A549 (cell line): ENCODE measurements around the gene RHBDL1. TPM values are rescaled to one million over a fixed set of nuclear protein-coding genes. Genes with fewer than 3 reads are reported as not detected.
A peak's percentile ranks its signal among the peaks of the same experiment; 100 is the strongest.

Source experiments
- ATAC-seq, 2 experiments: fragments of 200-7000 bp in 1 of 2; fragments of >200 bp in 1 of 2; cut with Nextera tagmentation in 1 of 2; cut with Tn5 transposase in 1 of 2; 3 replicates each; pipeline versions ENCODE4 v1.8.0 to v1.9.1; 2018 to 2020; ENCODE audit warnings: mild to moderate bottlenecking in 1 of 2, moderate library complexity in 1 of 2
- CTCF ChIA-PET: fragments of 300-600 bp; sonication (Branson Sonifier 250); formaldehyde crosslinking; extraction: SDS; loops from one replicate; lab custom pipeline; 2021; ENCODE audit warnings: antibody characterized with exemption, inconsistent platforms; lab: Yijun Ruan, JAX
- POLR2A ChIA-PET: fragments of 350-600 bp; formaldehyde crosslinking; extraction: SDS; loops from one replicate; lab custom pipeline; 2021; ENCODE audit warnings: antibody characterized with exemption, inconsistent platforms; lab: Yijun Ruan, JAX
- DNase-seq, 2 experiments: peaks; one replicate each; pipeline versions ENCODE4 v3.0.0 to v3.0.0-alpha.2; 2011 to 2016; ENCODE audit warnings: low read depth in 1 of 2, low spot score in 1 of 2
- FAIRE-seq: peaks from 2 replicates; lab custom pipeline; 2011; peaks lifted over from hg19 to GRCh38; lab: Jason Lieb, UNC
- H3K27ac ChIP-seq, 2 experiments: fragments of >200 bp; sonication (Bioruptor Twin); formaldehyde crosslinking; 3 replicates each; pipeline ENCODE4 v1.5.1; 2016 to 2017
- H3K4me1 ChIP-seq: fragments of >200 bp; sonication (Bioruptor Twin); formaldehyde crosslinking; 3 replicates; pipeline ENCODE4 v1.6.1; 2016
- H3K4me2 ChIP-seq: fragments of >200 bp; sonication (Bioruptor Twin); formaldehyde crosslinking; 3 replicates; pipeline ENCODE4 v1.6.1; 2016
- H3K4me3 ChIP-seq: fragments of >200 bp; sonication (Bioruptor Twin); formaldehyde crosslinking; 3 replicates; pipeline ENCODE4 v1.5.1; 2016
- H3K9me3 ChIP-seq: fragments of >200 bp; sonication (Bioruptor Twin); formaldehyde crosslinking; 3 replicates; pipeline ENCODE4 v1.6.1; 2016
- HOXA7 ChIP-seq: fragments of 250-450 bp; sonication (Bioruptor Pico); IDR thresholded peaks from 2 replicates; pipeline ENCODE4 v1.5.0; 2020; ENCODE audit warnings: mild to moderate bottlenecking, moderate library complexity
- JUN ChIP-seq, 2 experiments: fragments of >200 bp; sonication (Bioruptor Twin); formaldehyde crosslinking; IDR thresholded peaks; 2 replicates in 1 of 2; 3 replicates in 1 of 2; pipeline ENCODE4 v1.6.1; 2016 to 2017
- JUNB ChIP-seq: fragments of >200 bp; sonication (Bioruptor Twin); formaldehyde crosslinking; IDR thresholded peaks from 2 replicates; pipeline ENCODE4 v1.6.1; 2016
- KDM1A ChIP-seq: fragments of 200-600 bp; sonication (generic); IDR thresholded peaks from 2 replicates; pipeline ENCODE4 v1.6.1; 2016; ENCODE audit warnings: low read depth, mild to moderate bottlenecking
- MAX ChIP-seq: IDR thresholded peaks from 2 replicates; pipeline ENCODE4 v1.6.1; 2012
- PBX3 ChIP-seq: IDR thresholded peaks from 2 replicates; pipeline ENCODE4 v1.6.1; 2012
- PHF8 ChIP-seq: fragments of 200-600 bp; sonication (generic); IDR thresholded peaks from 2 replicates; pipeline ENCODE4 v1.6.1; 2016; ENCODE audit warnings: low read depth, mild to moderate bottlenecking, antibody characterized with exemption, moderate library complexity, borderline replicate concordance
- REST ChIP-seq: fragments of 200-600 bp; sonication (generic); IDR thresholded peaks from 2 replicates; pipeline ENCODE4 v1.6.1; 2016; ENCODE audit warnings: antibody characterized with exemption, mild to moderate bottlenecking, moderate library complexity
- ZFP36 ChIP-seq: fragments of 450-650 bp; IDR thresholded peaks from 2 replicates; pipeline ENCODE4 v1.6.1; 2014; ENCODE audit warnings: borderline replicate concordance; ENCODE audit not compliant: partially characterized antibody
- ZNF302 ChIP-seq: fragments of 250-450 bp; sonication (Bioruptor Pico); IDR thresholded peaks from 2 replicates; pipeline ENCODE4 v1.9.0; 2021; ENCODE audit warnings: inconsistent platforms, mild to moderate bottlenecking, moderate library complexity
- ZSCAN20 ChIP-seq: fragments of 250-450 bp; sonication (Bioruptor Pico); IDR thresholded peaks from 2 replicates; pipeline ENCODE4 v1.8.0; 2022; ENCODE audit warnings: mild to moderate bottlenecking, moderate library complexity
- WGBS: methylation state at CpG from one replicate; pipeline ENCODE4 v1.1.6; 2017; ENCODE audit errors: missing lambda C conversion rate; 5-methylcytosine and 5-hydroxymethylcytosine counted together
- polyA minus RNA-seq: library from RNA; depleted of rRNA, polyadenylated mRNA; stranded (reverse); fragments of >200 nt; gene quantifications from 2 replicates; pipeline ENCODE4 v1.2.3, GENCODE V29; 2011; rRNA and poly(A)+ RNA removed
- polyA plus RNA-seq, 4 experiments: library from polyadenylated mRNA; depleted of rRNA in 3 of 4; stranded (reverse); fragments of >200 nt; fragmentation: RNase III in 1 of 4; extraction: RNeasy Plus Mini Kit Qiagen cat#74134 plus additional on column Dnase treatment in 1 of 4; gene quantifications; 2 replicates in 3 of 4; 3 replicates in 1 of 4; pipeline ENCODE4 v1.2.3, GENCODE V29; 2011 to 2017
- TF ChIP-seq, protein P1 (sequence below): IDR thresholded peaks from 2 replicates; pipeline ENCODE4 v1.6.1; 2012; ENCODE audit warnings: low read depth, borderline replicate concordance

Gene RHBDL1
- 0.56 and 0.75 TPM in 2 replicates for polyA plus RNA-seq (2011; rRNA removed)
- 1.5 and 1.8 TPM in 2 replicates for polyA plus RNA-seq (2012; cell fraction: cytosol; rRNA removed)
- polyA plus RNA-seq (2012; cell fraction: nucleus; rRNA removed): 19.1 and 19.7 TPM in 2 replicates
- 1.2 to 1.6 TPM (median 1.4 TPM) in 3 replicates for polyA plus RNA-seq (2017; fragmentation: RNase III; extraction: RNeasy Plus Mini Kit Qiagen cat#74134 plus additional on column Dnase treatment)
- 0.12 and 0.29 TPM in 2 replicates for polyA minus RNA-seq

GRCh38 chr16:674968-675883, at the start of gene RHBDL1:
Gene RHBDL1, plus strand, starts transcription at chr16:675671. Its CDS starts 120 bp downstream, at chr16:675791.
- Histone ChIP-seq H3K4me1 (peaks cover 25% of the 10 kb centered on the region), H3K4me2 (peak within 1 kb of the TSS; percentile 98), H3K27ac (peak within 1 kb of the TSS; percentile 63 to 84), H3K4me3 (peak within 1 kb of the TSS; percentile 50), H3K9me3 (no peaks in the 10 kb centered on the region)
- TF ChIP-seq PBX3 (peak; percentile 45; the same call in 1 of the 2 replicates), MAX (peak; percentile 1; the same call in 1 of the 2 replicates), KDM1A (peak; percentile 41; the same call in 1 of the 2 replicates), JUN (IDR thresholded peaks at IDR 0.05) (peak in 1 of 2 experiments; percentile 34; a peak in 1 of 5 replicates), HOXA7 (CRISPR knock-in tag) (no peak), REST (no peak), ZFP36 (peak; percentile 100)
- 7% methylated on average over 39 of the region's 73 CpGs for WGBS
- ATAC-seq: peak in 1 of 2 experiments; percentile 15; a peak in 2 of 6 replicates
- peak in 1 of 2 experiments; percentile 66 for DNase-seq
- ChIA-PET POLR2A (interaction anchor here (1.2 to 1.3 kb wide), 2 partner anchors 15 to 26 kb away, joined by 3 to 6 read pairs; partner anchors contain the start of gene WDR90), CTCF (interaction anchor here (1.0 to 2.6 kb wide), 6 partner anchors 9 to 82 kb away, joined by 3 to 21 read pairs (median 6); partner anchors contain the start of gene RHOT2)
- FAIRE-seq: no peak

- no peak overlapping the region for H3K4me3 ChIP-seq
- H3K4me2 ChIP-seq: peak overlapping the region; percentile 70
- TF ChIP-seq, protein P1, sequence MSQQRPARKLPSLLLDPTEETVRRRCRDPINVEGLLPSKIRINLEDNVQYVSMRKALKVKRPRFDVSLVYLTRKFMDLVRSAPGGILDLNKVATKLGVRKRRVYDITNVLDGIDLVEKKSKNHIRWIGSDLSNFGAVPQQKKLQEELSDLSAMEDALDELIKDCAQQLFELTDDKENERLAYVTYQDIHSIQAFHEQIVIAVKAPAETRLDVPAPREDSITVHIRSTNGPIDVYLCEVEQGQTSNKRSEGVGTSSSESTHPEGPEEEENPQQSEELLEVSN: no peak
- no peak for TF ChIP-seq PHF8
- TF ChIP-seq ZNF302 (CRISPR knock-in tag): no peak
- TF ChIP-seq ZSCAN20 (CRISPR knock-in tag): no peak
- no peak for TF ChIP-seq JUNB
- no peak for TF ChIP-seq REST
- no peak for ATAC-seq
- H3K4me1 ChIP-seq: peaks cover 57% of the 10 kb centered on the region
- POLR2A ChIA-PET: no interaction called here
- DNase-seq: no peak
- CTCF ChIA-PET: interaction anchor here (0.6 to 2.0 kb wide), 8 partner anchors 19 to 560 kb away, joined by 3 to 8 read pairs (median 4); no protein-coding TSS in a partner anchor
- no peak for FAIRE-seq
- WGBS: 82% methylated on average over 20 of the region's 35 CpGs
- H3K9me3 ChIP-seq: no peaks in the 10 kb centered on the region
- peak overlapping the region; percentile 59 to 87 for H3K27ac ChIP-seq
Observed at GRCh38 chr16:625977-626765, 49.3 kb upstream of the RHBDL1 start.
